KOPT-K1 (cell line): ENCODE results near the gene GABRP.

ENCODE experiments used
- H3K27ac ChIP-seq: fragments of 200-600 bp; sonication (generic); 2 replicates; pipeline ENCODE4 v1.5.1; 2016; ENCODE audit warnings: antibody characterized with exemption, mild to moderate bottlenecking, low read depth, low read length; ENCODE audit not compliant: poor library complexity, severe bottlenecking
- H3K36me3 ChIP-seq: fragments of 200-600 bp; sonication (generic); 2 replicates; pipeline ENCODE4 v1.5.1; 2017; ENCODE audit warnings: antibody characterized with exemption, mild to moderate bottlenecking, low read length, moderate library complexity; ENCODE audit not compliant: insufficient read depth
- H3K9me3 ChIP-seq: fragments of 200-600 bp; sonication (generic); 2 replicates; pipeline ENCODE4 v1.5.1; 2017; ENCODE audit warnings: antibody characterized with exemption, low read length, mild to moderate bottlenecking; ENCODE audit not compliant: insufficient read depth, poor library complexity, severe bottlenecking

Gene GABRP

GRCh38 chr5:170849374-170849773 is 65.8 kb downstream of the GABRP start:
- Histone ChIP-seq H3K36me3 (no peaks in the 10 kb centered on the region), H3K27ac (no peak overlapping the region), H3K9me3 (no peaks in the 10 kb centered on the region)

DNA sequence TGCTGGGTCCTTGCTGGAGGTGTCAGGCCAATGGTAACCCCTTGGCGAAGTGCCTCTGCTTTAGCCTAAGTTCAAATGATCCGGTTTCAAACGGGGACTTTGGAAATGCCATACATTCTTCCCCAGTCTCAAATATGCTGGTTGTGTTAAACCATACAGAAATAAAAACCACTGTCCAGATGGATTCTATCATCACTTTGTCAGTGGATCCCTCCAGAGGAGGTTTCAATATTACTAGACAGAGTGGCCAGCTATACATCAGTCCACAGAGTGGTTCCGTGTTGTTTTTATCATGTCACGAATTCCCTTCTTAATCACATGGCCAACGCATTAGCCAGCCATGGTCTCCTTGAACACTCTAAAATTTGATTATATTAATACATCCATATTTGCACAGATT is 71.0 kb downstream of the GABRP start:
- Histone ChIP-seq H3K27ac (no peak overlapping the region), H3K9me3 (peaks cover 1% of the 10 kb centered on the region), H3K36me3 (no peaks in the 10 kb centered on the region)

- no peak overlapping the region for H3K27ac ChIP-seq
- H3K36me3 ChIP-seq: no peaks in the 10 kb centered on the region
- peaks cover 19% of the 10 kb centered on the region for H3K9me3 ChIP-seq
Observed at GRCh38 chr5:170857066-170857465, 73.5 kb downstream of the GABRP start.

DNA sequence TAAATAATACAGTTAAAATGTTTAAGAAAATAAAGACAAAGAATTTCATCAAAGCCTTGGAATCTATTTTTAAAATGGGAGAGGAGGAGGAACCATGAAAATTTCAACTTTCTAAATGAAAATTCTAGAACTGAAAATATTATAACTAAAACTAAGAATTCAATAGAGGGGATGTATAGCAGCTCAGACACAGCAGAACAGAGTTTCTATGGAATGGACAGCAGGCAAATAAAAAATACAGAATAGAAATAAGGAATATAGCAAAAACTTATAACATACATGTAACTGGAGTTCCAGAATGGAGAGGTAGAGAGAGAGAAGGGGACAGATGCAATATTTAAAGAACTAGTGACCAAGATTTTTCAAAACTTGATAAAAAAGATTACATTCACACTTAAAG is 76.9 kb downstream of the GABRP start:
- Histone ChIP-seq H3K27ac (no peak overlapping the region), H3K9me3 (peaks cover 19% of the 10 kb centered on the region), H3K36me3 (no peaks in the 10 kb centered on the region)

DNA sequence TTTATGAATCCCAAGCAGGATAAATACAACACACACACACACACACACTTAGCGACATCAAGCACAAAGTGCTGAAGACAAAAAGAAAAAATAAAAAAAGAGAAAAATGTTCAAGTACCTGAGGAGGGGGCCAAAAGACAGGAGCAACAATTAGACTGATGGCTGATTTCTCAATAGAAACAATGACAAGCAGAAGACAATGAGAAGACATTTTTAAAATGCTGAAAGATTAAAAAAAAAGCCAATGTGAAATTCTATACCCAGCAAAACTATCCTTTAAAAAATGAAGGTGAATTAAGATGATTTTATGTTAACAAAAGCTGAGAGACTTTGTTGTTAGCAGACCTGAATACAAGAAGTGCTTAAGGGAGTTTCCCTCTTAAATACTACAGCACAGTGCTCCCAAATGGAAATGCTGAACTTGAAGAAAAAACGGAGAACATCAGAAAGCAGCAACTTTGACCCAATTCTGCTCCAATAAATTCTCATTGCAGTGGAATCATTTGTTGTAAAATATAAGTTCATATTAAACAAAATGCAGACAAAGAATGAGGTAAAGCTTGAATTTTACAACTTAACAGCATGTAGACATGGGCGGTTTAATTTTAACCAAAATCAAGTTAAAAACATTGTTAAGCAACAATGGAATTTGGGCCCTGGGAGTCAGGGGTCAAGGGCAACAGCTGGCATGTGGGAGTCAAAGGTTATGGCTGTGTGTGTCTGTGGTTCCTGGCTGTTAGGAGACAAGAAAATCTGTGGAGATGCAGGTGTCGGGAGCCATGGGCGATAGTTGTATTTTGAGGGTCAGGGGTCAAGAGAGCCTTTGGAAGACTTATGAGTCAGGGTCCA is 77.5 kb downstream of the GABRP start:
- Histone ChIP-seq H3K27ac (no peak overlapping the region), H3K36me3 (no peaks in the 10 kb centered on the region), H3K9me3 (peaks cover 19% of the 10 kb centered on the region)

DNA sequence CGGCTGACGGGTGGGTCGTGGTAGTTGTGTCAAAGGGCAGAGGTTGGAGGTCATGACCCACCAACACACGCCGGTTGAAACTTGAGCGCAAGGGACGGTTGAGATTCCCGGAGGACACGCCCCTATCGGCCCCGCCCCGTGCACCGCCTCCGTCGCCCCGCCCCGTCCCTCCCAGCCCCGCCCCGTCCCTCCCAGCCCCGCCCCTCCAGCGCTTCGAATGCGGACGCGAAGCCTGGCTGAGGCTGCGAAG is 78.1 kb downstream of the GABRP start:
- no peak overlapping the region for H3K27ac ChIP-seq
- H3K9me3 ChIP-seq: peaks cover 19% of the 10 kb centered on the region
- no peaks in the 10 kb centered on the region for H3K36me3 ChIP-seq

DNA sequence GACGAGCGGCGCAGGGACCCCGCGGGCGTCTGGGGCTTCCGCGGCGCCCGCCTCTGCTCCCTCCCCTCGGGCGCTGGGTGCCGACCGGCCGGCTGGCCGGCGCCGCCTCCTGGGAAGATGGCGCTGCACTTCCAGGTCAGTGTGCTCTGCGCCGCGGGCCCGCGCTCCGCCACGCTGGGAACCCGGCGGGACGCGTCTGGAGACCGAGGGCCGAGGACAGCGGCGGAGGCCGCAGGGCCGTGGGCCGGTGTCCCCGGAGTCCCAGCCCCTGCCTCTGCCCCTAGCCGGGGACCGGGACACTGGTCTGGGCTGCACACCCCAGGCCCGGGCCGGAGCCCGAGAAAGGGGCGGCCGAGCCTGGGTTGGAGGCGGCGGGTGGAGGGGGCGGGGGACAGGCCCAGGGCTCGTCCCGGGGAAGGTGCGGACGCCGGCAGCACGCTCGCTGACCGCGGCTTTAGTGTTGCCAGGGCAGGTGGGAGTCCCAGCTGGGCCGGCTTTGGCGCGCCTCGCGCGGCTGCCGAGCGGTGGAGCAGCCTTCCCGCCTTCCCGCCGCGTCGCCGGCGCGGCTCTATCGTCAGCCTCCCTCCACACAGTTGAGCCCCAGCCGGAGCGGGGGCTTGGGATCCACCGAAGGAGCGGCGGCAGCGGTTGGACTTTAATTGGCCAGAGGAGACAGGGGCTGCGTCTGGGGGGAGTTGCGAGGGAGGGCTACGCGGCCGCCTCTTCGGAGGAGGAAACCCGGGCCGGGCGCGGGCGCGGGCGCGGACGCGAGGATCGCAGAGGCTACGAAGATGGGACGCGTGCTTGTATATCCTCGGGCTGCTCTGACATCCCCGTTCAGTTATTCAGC is 78.6 kb downstream of the GABRP start, which contains the start of gene RANBP17:
TSS of gene RANBP17 (plus strand) at position 102 of the 850 bp plus-strand sequence.
- Histone ChIP-seq H3K9me3 (peaks cover 19% of the 10 kb centered on the region), H3K36me3 (no peaks in the 10 kb centered on the region), H3K27ac (no peak within 1 kb of the TSS)

GRCh38 chr5:170863646-170864045 is 80.1 kb downstream of the GABRP start:
- no peak overlapping the region for H3K27ac ChIP-seq
- H3K36me3 ChIP-seq: no peaks in the 10 kb centered on the region

More at GRCh38 chr5:170863646-170864045, 80.1 kb downstream of the GABRP start:
- H3K9me3 ChIP-seq: peaks cover 19% of the 10 kb centered on the region
